Mesenchymal stem cell (in vitro differentiated cells and primary cell): ENCODE data around the gene KNOP1.
A peak's percentile ranks its signal among the peaks of the same experiment; 100 is the strongest.

ENCODE experiments used
- DNase-seq: peaks from one replicate; pipeline ENCODE4 v3.0.0-alpha.2; 2013
- H2AFZ ChIP-seq: one replicate; pipeline ENCODE4 v1.6.1; 2013; ENCODE audit warnings: low read depth, mild to moderate bottlenecking, control low read depth, inconsistent platforms, low read length, moderate library complexity
- H2AK5ac ChIP-seq: 2 replicates; pipeline ENCODE4 v1.6.1; 2013; ENCODE audit warnings: low read length, moderate library complexity, mild to moderate bottlenecking, inconsistent platforms; ENCODE audit not compliant: severe bottlenecking
- H2BK120ac ChIP-seq: one replicate; pipeline ENCODE4 v1.6.1; 2013; ENCODE audit warnings: low read depth, mild to moderate bottlenecking, inconsistent platforms, low read length, moderate library complexity
- H2BK12ac ChIP-seq, 2 experiments: one replicate each; pipeline ENCODE4 v1.6.1; 2013; ENCODE audit warnings: inconsistent platforms in 2 of 2, low read length in 2 of 2, mild to moderate bottlenecking in 2 of 2, moderate library complexity in 2 of 2, control low read depth in 1 of 2
- H2BK15ac ChIP-seq: one replicate; pipeline ENCODE4 v1.6.1; 2013; ENCODE audit warnings: mild to moderate bottlenecking, low read depth, inconsistent platforms; ENCODE audit not compliant: poor library complexity, severe bottlenecking
- H2BK5ac ChIP-seq: 2 replicates; pipeline ENCODE4 v1.6.1; 2013; ENCODE audit warnings: low read depth, mild to moderate bottlenecking, low read length, control low read depth, inconsistent platforms; ENCODE audit not compliant: poor library complexity, severe bottlenecking
- H3K14ac ChIP-seq, 2 experiments: one replicate each; pipeline ENCODE4 v1.6.1; 2013; ENCODE audit warnings: inconsistent platforms in 2 of 2, low read length in 2 of 2, control low read depth in 1 of 2, mild to moderate bottlenecking in 1 of 2, moderate library complexity in 1 of 2
- H3K18ac ChIP-seq, 2 experiments: one replicate each; pipeline ENCODE4 v1.6.1; 2013; ENCODE audit warnings: inconsistent platforms in 2 of 2, low read length in 2 of 2, control low read depth in 1 of 2, low read depth in 1 of 2, mild to moderate bottlenecking in 1 of 2
- H3K23ac ChIP-seq, 2 experiments: one replicate each; pipeline ENCODE4 v1.6.1; 2013; ENCODE audit warnings: inconsistent platforms in 2 of 2, low read length in 2 of 2, mild to moderate bottlenecking in 2 of 2, moderate library complexity in 2 of 2, control low read depth in 1 of 2
- H3K27ac ChIP-seq: 2 replicates; pipeline ENCODE4 v1.5.1; 2013; ENCODE audit warnings: mild to moderate bottlenecking, moderate library complexity, low read length, control low read depth, inconsistent platforms; ENCODE audit not compliant: poor library complexity, severe bottlenecking
- H3K27me3 ChIP-seq, 2 experiments: 2 replicates each; pipeline versions ENCODE4 v1.6.1 to v1.7.0; 2013; ENCODE audit warnings: low read length in 2 of 2, mild to moderate bottlenecking in 2 of 2, moderate library complexity in 2 of 2, control low read depth in 1 of 2, inconsistent platforms in 1 of 2; ENCODE audit not compliant: control insufficient read depth in 1 of 2, insufficient read depth in 1 of 2
- H3K36me3 ChIP-seq, 2 experiments: 2 replicates each; pipeline versions ENCODE4 v1.6.1 to v1.7.0; 2013; ENCODE audit warnings: low read length in 2 of 2, control low read depth in 1 of 2, inconsistent platforms in 1 of 2, low read depth in 1 of 2, mild to moderate bottlenecking in 1 of 2; ENCODE audit not compliant: insufficient read depth in 2 of 2, control insufficient read depth in 1 of 2
- H3K4ac ChIP-seq, 2 experiments: one replicate each; pipeline ENCODE4 v1.6.1; 2013; ENCODE audit warnings: inconsistent platforms in 2 of 2, low read length in 2 of 2, mild to moderate bottlenecking in 2 of 2, moderate library complexity in 2 of 2, control low read depth in 1 of 2, low read depth in 1 of 2
- H3K4me1 ChIP-seq: 2 replicates; pipeline ENCODE4 v1.6.1; 2013; ENCODE audit warnings: low read depth, low read length, control low read depth; ENCODE audit not compliant: control insufficient read depth, insufficient read depth
- H3K4me2 ChIP-seq: 2 replicates; pipeline ENCODE4 v1.6.1; 2013; ENCODE audit warnings: low read length, mild to moderate bottlenecking, inconsistent platforms; ENCODE audit not compliant: poor library complexity, severe bottlenecking
- H3K4me3 ChIP-seq, 2 experiments: 2 replicates each; pipeline versions ENCODE4 v1.5.1 to v1.7.0; 2013; ENCODE audit warnings: low read length in 2 of 2, mild to moderate bottlenecking in 2 of 2, control low read depth in 1 of 2, low read depth in 1 of 2; ENCODE audit not compliant: insufficient read depth in 1 of 2
- H3K79me1 ChIP-seq: replicated peaks from 2 replicates; pipeline ENCODE4 v1.6.1; 2013; ENCODE audit warnings: mild to moderate bottlenecking, control low read depth, low read length, inconsistent platforms; ENCODE audit not compliant: poor library complexity, severe bottlenecking
- H3K9ac ChIP-seq: 2 replicates; pipeline ENCODE4 v1.7.0; 2013; ENCODE audit warnings: mild to moderate bottlenecking, low read length, moderate library complexity
- H3K9me3 ChIP-seq: 2 replicates; pipeline ENCODE4 v1.7.0; 2013; ENCODE audit warnings: mild to moderate bottlenecking, low read length; ENCODE audit not compliant: control insufficient read depth
- H4K8ac ChIP-seq: one replicate; pipeline ENCODE4 v1.6.1; 2013; ENCODE audit warnings: inconsistent platforms, mild to moderate bottlenecking, low read length, moderate library complexity
- H4K91ac ChIP-seq: one replicate; pipeline ENCODE4 v1.6.1; 2013; ENCODE audit warnings: mild to moderate bottlenecking, low read length, inconsistent platforms
- WGBS: methylation state at CpG from one replicate; pipeline ENCODE4 v1.1.7; 2013; ENCODE audit warnings: mixed read lengths; 5-methylcytosine and 5-hydroxymethylcytosine counted together

KNOP1 gene

GRCh38 chr16:19749571-19750080, 31.6 kb upstream of the KNOP1 start:
- Histone ChIP-seq H3K4me2 (no peak overlapping the region), H2AFZ (no peak overlapping the region), H3K14ac (no peak overlapping the region), H4K8ac (no peak overlapping the region), H3K4me1 (peaks cover 18% of the 10 kb centered on the region), H3K23ac (no peak overlapping the region), H3K79me1 (peaks cover 3% of the 10 kb centered on the region), H2BK120ac (no peak overlapping the region), H3K18ac (no peak overlapping the region), H2BK15ac (no peak overlapping the region), H2BK5ac (no peak overlapping the region), H3K9me3 (no peaks in the 10 kb centered on the region), H4K91ac (no peak overlapping the region), H2BK12ac (no peak overlapping the region), H3K27ac (peak overlapping the region; percentile 60), H3K4ac (no peak overlapping the region), H3K27me3 (no peaks in the 10 kb centered on the region), H3K9ac (no peak overlapping the region), H3K4me3 (no peak overlapping the region), H3K36me3 (no peaks in the 10 kb centered on the region), H2AK5ac (no peak overlapping the region)
- DNase-seq: no peak
- WGBS: 95% methylated on average over 2 of the region's 4 CpGs

- H3K27me3 ChIP-seq: no peaks in the 10 kb centered on the region
- no peak overlapping the region for H3K4me3 ChIP-seq
- no peak overlapping the region for H3K14ac ChIP-seq
- no peak overlapping the region for H3K18ac ChIP-seq
- peaks cover 14% of the 10 kb centered on the region for H3K4me1 ChIP-seq
- H3K9me3 ChIP-seq: no peaks in the 10 kb centered on the region
- peaks cover 3% of the 10 kb centered on the region for H3K79me1 ChIP-seq
- no peak overlapping the region for H2BK15ac ChIP-seq
- no peak overlapping the region for H2AK5ac ChIP-seq
- H2BK120ac ChIP-seq: no peak overlapping the region
- no peak overlapping the region for H3K4ac ChIP-seq
- no peak overlapping the region for H4K8ac ChIP-seq
- H2BK12ac ChIP-seq: no peak overlapping the region
- no peak overlapping the region for H2BK5ac ChIP-seq
- peak overlapping the region; percentile 60 for H3K27ac ChIP-seq
- H4K91ac ChIP-seq: no peak overlapping the region
- no peak overlapping the region for H3K23ac ChIP-seq
- WGBS: 25% methylated on average over 1 of the region's 2 CpGs
- peak; percentile 15 for DNase-seq
- H3K4me2 ChIP-seq: no peak overlapping the region
- H3K9ac ChIP-seq: no peak overlapping the region
- no peak overlapping the region for H2AFZ ChIP-seq
- H3K36me3 ChIP-seq: no peaks in the 10 kb centered on the region
Measured at GRCh38 chr16:19748389-19749168, 30.6 kb upstream of the KNOP1 start.

GRCh38 chr16:19746561-19746960, 28.5 kb upstream of the KNOP1 start:
- Histone ChIP-seq H3K4me1 (peaks cover 9% of the 10 kb centered on the region), H2BK12ac (no peak overlapping the region), H2BK120ac (no peak overlapping the region), H4K91ac (no peak overlapping the region), H3K36me3 (peaks cover 0 to 6% of the 10 kb centered on the region in 2 experiments), H2BK5ac (no peak overlapping the region), H3K79me1 (peaks cover 3% of the 10 kb centered on the region), H2AK5ac (no peak overlapping the region), H3K18ac (no peak overlapping the region), H3K14ac (no peak overlapping the region), H3K4me3 (no peak overlapping the region), H4K8ac (no peak overlapping the region), H3K4ac (no peak overlapping the region), H3K23ac (no peak overlapping the region), H2BK15ac (no peak overlapping the region), H3K4me2 (no peak overlapping the region), H3K27me3 (no peaks in the 10 kb centered on the region), H3K9ac (no peak overlapping the region), H3K9me3 (no peaks in the 10 kb centered on the region), H2AFZ (no peak overlapping the region), H3K27ac (no peak overlapping the region)
- 93% methylated on average over 2 of the region's 4 CpGs for WGBS
- DNase-seq: no peak

GRCh38 chr16:19745286-19746010, 27.4 kb upstream of the KNOP1 start:
- Histone ChIP-seq H2BK120ac (no peak overlapping the region), H2BK5ac (no peak overlapping the region), H3K23ac (no peak overlapping the region), H3K4me2 (no peak overlapping the region), H3K9me3 (no peaks in the 10 kb centered on the region), H3K4ac (no peak overlapping the region), H4K91ac (no peak overlapping the region), H3K79me1 (no peaks in the 10 kb centered on the region), H3K9ac (peak overlapping the region; percentile 30), H2AK5ac (no peak overlapping the region), H3K4me1 (peaks cover 5% of the 10 kb centered on the region), H3K27me3 (no peaks in the 10 kb centered on the region), H3K18ac (no peak overlapping the region), H3K36me3 (peaks cover 0 to 6% of the 10 kb centered on the region in 2 experiments), H3K4me3 (peak overlapping the region in 1 of 2 experiments; percentile 14), H2AFZ (no peak overlapping the region), H2BK12ac (no peak overlapping the region), H3K14ac (no peak overlapping the region), H3K27ac (no peak overlapping the region), H4K8ac (no peak overlapping the region), H2BK15ac (no peak overlapping the region)
- DNase-seq: no peak
- 80% methylated on average over 8 of the region's 9 CpGs for WGBS
